Endothelial cell of umbilical vein (primary cell): ENCODE measurements around the gene RNASET2. TPM values are rescaled to one million over a fixed set of nuclear protein-coding genes. Genes with fewer than 3 reads are reported as not detected.

Source experiments
- BruUV-seq: library from RNA; stranded (reverse); fragments of 400-500 nt; replicated peaks from 2 replicates; lab custom pipeline; 2021; lab: Mats Ljungman, UMichigan
- CTCF ChIA-PET: fragments of 300-600, 350-600 bp; sonication (Branson Sonifier 250); formaldehyde crosslinking; loops from one replicate; lab custom pipeline; 2021; ENCODE audit warnings: antibody characterized with exemption, inconsistent platforms; lab: Charles Lee
- POLR2A ChIA-PET: fragments of 300-600, 350-600 bp; sonication (Branson Sonifier 250); formaldehyde crosslinking; loops from one replicate; lab custom pipeline; 2021; ENCODE audit warnings: antibody characterized with exemption, inconsistent platforms; lab: Charles Lee
- DNase-seq: peaks from one replicate; pipeline ENCODE4 v3.0.0-alpha.2; 2011; ENCODE audit warnings: low read depth, low spot score
- FAIRE-seq: peaks from 2 replicates; lab custom pipeline; 2011; peaks lifted over from hg19 to GRCh38; lab: Jason Lieb, UNC
- H2AFZ ChIP-seq: 2 replicates; pipeline ENCODE4 v1.6.0; 2012; ENCODE audit warnings: low read depth, low read length, control low read depth, inconsistent platforms
- H3K27ac ChIP-seq: 2 replicates; pipeline ENCODE4 v1.5.1; 2011; ENCODE audit warnings: low read depth, mild to moderate bottlenecking, control low read depth, low read length, moderate library complexity; ENCODE audit not compliant: insufficient read depth
- H3K27me3 ChIP-seq, 2 experiments: 2 replicates each; pipeline versions ENCODE4 v1.6.0 to v1.6.1; 2011; ENCODE audit warnings: low read length in 2 of 2, mixed read lengths in 1 of 2; ENCODE audit not compliant: control insufficient read depth in 2 of 2, insufficient read depth in 2 of 2
- H3K36me3 ChIP-seq, 2 experiments: 2 replicates in 1 of 2; 3 replicates in 1 of 2; pipeline ENCODE4 v1.5.1; 2011; ENCODE audit warnings: low read length in 2 of 2, mild to moderate bottlenecking in 1 of 2, moderate library complexity in 1 of 2; ENCODE audit not compliant: control insufficient read depth in 2 of 2, insufficient read depth in 2 of 2; ENCODE audit errors: extremely low read depth in 1 of 2
- H3K4me1 ChIP-seq: 3 replicates; pipeline ENCODE4 v1.5.1; 2011; ENCODE audit warnings: mild to moderate bottlenecking, low read length; ENCODE audit not compliant: control insufficient read depth, insufficient read depth; ENCODE audit errors: extremely low read depth
- H3K4me2 ChIP-seq: 2 replicates; pipeline ENCODE4 v1.6.1; 2011; ENCODE audit warnings: low read length, control low read depth, mixed read lengths; ENCODE audit not compliant: insufficient read depth
- H3K4me3 ChIP-seq, 3 experiments: fragments of 200-600 bp in 1 of 3; sonication (generic), shearing (Covaris generic) in 1 of 3; replicated peaks in 1 of 3; 2 replicates each; pipeline ENCODE4 v1.5.1; 2011 to 2016; ENCODE audit warnings: control low read depth in 3 of 3, low read length in 3 of 3, mild to moderate bottlenecking in 2 of 3, inconsistent platforms in 1 of 3, low read depth in 1 of 3, moderate library complexity in 1 of 3; ENCODE audit not compliant: insufficient read depth in 1 of 3
- H3K79me2 ChIP-seq: 2 replicates; pipeline ENCODE4 v1.6.0; 2012; ENCODE audit warnings: low read length, inconsistent platforms; ENCODE audit not compliant: control insufficient read depth, insufficient read depth
- H3K9ac ChIP-seq: replicated peaks from 2 replicates; pipeline ENCODE3; 2011; ENCODE audit warnings: low read length, control low read depth; ENCODE audit not compliant: insufficient read depth; ENCODE audit errors: extremely low read depth
- H3K9me1 ChIP-seq: replicated peaks from 3 replicates; pipeline ENCODE4 v1.6.0; 2011; ENCODE audit warnings: mild to moderate bottlenecking, low read length; ENCODE audit not compliant: control insufficient read depth, insufficient read depth; ENCODE audit errors: extremely low read depth
- H3K9me3 ChIP-seq: replicated peaks from 2 replicates; pipeline ENCODE4 v1.5.1; 2012; ENCODE audit warnings: low read length, inconsistent platforms; ENCODE audit not compliant: control insufficient read depth, insufficient read depth
- H4K20me1 ChIP-seq: replicated peaks from 2 replicates; pipeline ENCODE3; 2011; ENCODE audit warnings: mild to moderate bottlenecking, low read length; ENCODE audit not compliant: control insufficient read depth, insufficient read depth; ENCODE audit errors: extremely low read depth
- EZH2 ChIP-seq: IDR thresholded peaks from 2 replicates; pipeline ENCODE4 v1.6.1; 2012; ENCODE audit warnings: borderline replicate concordance, low read depth, mild to moderate bottlenecking, moderate library complexity, low read length, inconsistent platforms; ENCODE audit not compliant: severe bottlenecking
- FOS ChIP-seq: IDR thresholded peaks from 2 replicates; pipeline ENCODE4 v1.6.1; 2011; ENCODE audit warnings: mild to moderate bottlenecking, low read length, moderate library complexity, borderline replicate concordance; ENCODE audit not compliant: insufficient read depth
- GATA2 ChIP-seq: IDR thresholded peaks from 2 replicates; pipeline ENCODE4 v1.7.0; 2011; ENCODE audit warnings: low read depth, mild to moderate bottlenecking, moderate library complexity, mixed read lengths, low read length; ENCODE audit not compliant: insufficient read length, insufficient read depth
- JUN ChIP-seq: IDR thresholded peaks from 2 replicates; pipeline ENCODE4 v1.6.1; 2011; ENCODE audit warnings: borderline replicate concordance, low read depth; ENCODE audit not compliant: insufficient read length, insufficient read depth
- MYC ChIP-seq: IDR thresholded peaks from one replicate; pipeline ENCODE4 v1.6.1; 2011; ENCODE audit warnings: mild to moderate bottlenecking, low read depth, low read length
- POLR2A ChIP-seq: IDR thresholded peaks from 2 replicates; pipeline ENCODE4 v1.6.1; 2012; ENCODE audit warnings: low read depth, mild to moderate bottlenecking, control low read depth, low read length
- POLR2AphosphoS5 ChIP-seq: IDR thresholded peaks from 2 replicates; pipeline ENCODE4 v1.6.1; 2012; ENCODE audit warnings: low read depth, mild to moderate bottlenecking, control low read depth, low read length, moderate library complexity; ENCODE audit not compliant: insufficient read depth
- dilution Hi-C: fragments of 300-500 bp; cut with MboI; formaldehyde crosslinking; loops from one replicate; pipeline ENCODE4 v1.15.0; 2019; ENCODE audit warnings: low sequenced_read_pairs; ENCODE audit not compliant: extremely low pct_ligation_motif_present
- intact Hi-C: fragments of 100-400 bp; cut with micrococcal nuclease; formaldehyde crosslinking; loops from one replicate; pipeline ENCODE4 v1.10.0; 2022
- polyA plus RNA-seq, 4 experiments: library from polyadenylated mRNA; depleted of rRNA in 3 of 4; stranded (reverse) in 3 of 4; unstranded in 1 of 4; fragments of >200 nt; gene quantifications; 2 replicates each; pipeline versions ENCODE4 v1.2.1 to v1.2.3, GENCODE V29; 2011 to 2012; ENCODE audit warnings: missing spikeins in 1 of 4
- total RNA-seq: library from RNA; stranded (reverse); gene quantifications from 2 replicates; pipeline ENCODE4 v1.2.3, GENCODE V29; 2021
- TF ChIP-seq, protein P1 (sequence below), 2 donors: IDR thresholded peaks; 1 replicate in 1 of 2; 2 replicates in 1 of 2; pipeline ENCODE4 v1.5.1; 2011; ENCODE audit warnings: low read length in 2 of 2, mild to moderate bottlenecking in 2 of 2, moderate library complexity in 2 of 2, control low read depth in 1 of 2, inconsistent platforms in 1 of 2, low read depth in 1 of 2; ENCODE audit not compliant: insufficient read depth in 1 of 2; ENCODE audit errors: extremely low read depth in 1 of 2
- TF ChIP-seq, protein P2 (sequence below): IDR thresholded peaks from 2 replicates; pipeline ENCODE4 v1.6.1; 2011; ENCODE audit not compliant: insufficient read depth, insufficient read length

The RNASET2 gene
- total and polyA plus RNA-seq, 2 donors (not counting 3 experiments of a cell fraction or from before 2014, with no cell fraction given), result 10.7 to 11.4 TPM

- Histone ChIP-seq H3K36me3 (no peaks in the 10 kb centered on the region), H3K4me1 (no peaks in the 10 kb centered on the region), H3K79me2 (no peaks in the 10 kb centered on the region), H3K4me2 (no peak overlapping the region), H3K9me1 (no peaks in the 10 kb centered on the region), H3K9me3 (no peaks in the 10 kb centered on the region), H3K27me3 (no peaks in the 10 kb centered on the region), H3K9ac (no peak overlapping the region), H3K4me3 (no peak overlapping the region), H2AFZ (no peak overlapping the region), H4K20me1 (no peaks in the 10 kb centered on the region), H3K27ac (no peak overlapping the region)
- dilution Hi-C loops, result no loop called here
- intact Hi-C loops, result no loop called here
- POLR2A ChIA-PET, result no interaction called here
- CTCF ChIA-PET, result no interaction called here
- BruUV-seq, result no TSS peak
- FAIRE-seq (no peak), DNase-seq (no peak)
- TF ChIP-seq POLR2A, result no peak
- no peak for TF ChIP-seq GATA2
- TF ChIP-seq, protein P1, sequence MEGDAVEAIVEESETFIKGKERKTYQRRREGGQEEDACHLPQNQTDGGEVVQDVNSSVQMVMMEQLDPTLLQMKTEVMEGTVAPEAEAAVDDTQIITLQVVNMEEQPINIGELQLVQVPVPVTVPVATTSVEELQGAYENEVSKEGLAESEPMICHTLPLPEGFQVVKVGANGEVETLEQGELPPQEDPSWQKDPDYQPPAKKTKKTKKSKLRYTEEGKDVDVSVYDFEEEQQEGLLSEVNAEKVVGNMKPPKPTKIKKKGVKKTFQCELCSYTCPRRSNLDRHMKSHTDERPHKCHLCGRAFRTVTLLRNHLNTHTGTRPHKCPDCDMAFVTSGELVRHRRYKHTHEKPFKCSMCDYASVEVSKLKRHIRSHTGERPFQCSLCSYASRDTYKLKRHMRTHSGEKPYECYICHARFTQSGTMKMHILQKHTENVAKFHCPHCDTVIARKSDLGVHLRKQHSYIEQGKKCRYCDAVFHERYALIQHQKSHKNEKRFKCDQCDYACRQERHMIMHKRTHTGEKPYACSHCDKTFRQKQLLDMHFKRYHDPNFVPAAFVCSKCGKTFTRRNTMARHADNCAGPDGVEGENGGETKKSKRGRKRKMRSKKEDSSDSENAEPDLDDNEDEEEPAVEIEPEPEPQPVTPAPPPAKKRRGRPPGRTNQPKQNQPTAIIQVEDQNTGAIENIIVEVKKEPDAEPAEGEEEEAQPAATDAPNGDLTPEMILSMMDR (IDR thresholded peaks at IDR 0.05; ENCODE audit: extremely low read depth in 1 of 2, insufficient read depth in 1 of 2, low read depth in 1 of 2, low read length in 2 of 2), result no peak
- no peak for TF ChIP-seq MYC
- TF ChIP-seq, protein P2, sequence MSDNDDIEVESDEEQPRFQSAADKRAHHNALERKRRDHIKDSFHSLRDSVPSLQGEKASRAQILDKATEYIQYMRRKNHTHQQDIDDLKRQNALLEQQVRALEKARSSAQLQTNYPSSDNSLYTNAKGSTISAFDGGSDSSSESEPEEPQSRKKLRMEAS, result no peak
- TF ChIP-seq JUN, result no peak
- no peak for TF ChIP-seq FOS
- no peak for TF ChIP-seq POLR2AphosphoS5
- TF ChIP-seq EZH2, result no peak
These were observed 55.3 kb downstream of the RNASET2 start for GRCh38 chr6:166900956-166901607.
